ENCODE measurements around the gene CHD1.
A peak's percentile ranks its signal among the peaks of the same experiment; 100 is the strongest.

The CHD1 gene

GRCh38 chr5:98935206-98935605, 6.4 kb upstream of the CHD1 start:
- DNase-seq (ENCODE audit: low read depth): no peak

GRCh38 chr5:98934546-98934945, 5.7 kb upstream of the CHD1 start:
- DNase-seq (ENCODE audit: low read depth): no peak

- no peak for DNase-seq (ENCODE audit: low read depth)
Observed at GRCh38 chr5:98933445-98934072, 4.8 kb upstream of the CHD1 start.

GRCh38 chr5:98930972-98931762, 2.4 kb upstream of the CHD1 start:
- DNase-seq (ENCODE audit: low read depth): no peak

- DNase-seq (ENCODE audit: low read depth): no peak
Observed at GRCh38 chr5:98929710-98930298, 997 bp upstream of the CHD1 start.

GRCh38 chr5:98927989-98928872, 576 bp downstream of the CHD1 start:
- peak; percentile 41 for DNase-seq (ENCODE audit: low read depth)

GRCh38 chr5:98927242-98927988, 1.4 kb downstream of the CHD1 start:
- no peak for DNase-seq (ENCODE audit: low read depth)

- DNase-seq (ENCODE audit: low read depth): no peak
Observed at GRCh38 chr5:98923966-98924365, 4.8 kb downstream of the CHD1 start.

- DNase-seq (ENCODE audit: low read depth): no peak
Observed at GRCh38 chr5:98921947-98922505, 6.8 kb downstream of the CHD1 start.

GRCh38 chr5:98917433-98917832, 11.4 kb downstream of the CHD1 start:
- no peak for DNase-seq (ENCODE audit: low read depth)

- DNase-seq (ENCODE audit: low read depth): no peak
Observed at GRCh38 chr5:98916540-98916939, 12.3 kb downstream of the CHD1 start.

- no peak for DNase-seq (ENCODE audit: low read depth)
Observed at GRCh38 chr5:98913911-98914310, 14.9 kb downstream of the CHD1 start.

- no peak for DNase-seq (ENCODE audit: low read depth)
Observed at GRCh38 chr5:98911280-98912040, 17.3 kb downstream of the CHD1 start.

- DNase-seq (ENCODE audit: low read depth): no peak
Observed at GRCh38 chr5:98909363-98909762, 19.4 kb downstream of the CHD1 start.

GRCh38 chr5:98907951-98908350, 20.9 kb downstream of the CHD1 start:
- no peak for DNase-seq (ENCODE audit: low read depth)

GRCh38 chr5:98906756-98907355, 22.0 kb downstream of the CHD1 start:
- DNase-seq (ENCODE audit: low read depth): no peak

- DNase-seq (ENCODE audit: low read depth): no peak
Observed at GRCh38 chr5:98905857-98906688, 22.7 kb downstream of the CHD1 start.

GRCh38 chr5:98904780-98905179, 24.0 kb downstream of the CHD1 start:
- no peak for DNase-seq (ENCODE audit: low read depth)

- no peak for DNase-seq (ENCODE audit: low read depth)
Observed at GRCh38 chr5:98902733-98903132, 26.1 kb downstream of the CHD1 start.

Data from activated T-cell treated with anti-CD3 and anti-CD28 coated beads for 48 hours (primary cell).